ENCODE data around the gene CHST11. TPM values are rescaled to one million over a fixed set of nuclear protein-coding genes. Genes with fewer than 3 reads are reported as not detected.

CHST11 gene
- total and polyA plus RNA-seq, 9 of the 15 experiments (the other 6 are each of a cell fraction or from before 2014, with no cell fraction given) = 2.3 to 38.7 (median 15.0) TPM

GRCh38 chr12:104462325-104462724, 5.6 kb downstream of the CHST11 start:
- intact Hi-C loops (cut with micrococcal nuclease) = no loop called here
- TF ChIP-seq MAFK (IDR thresholded peaks at IDR 0.05; ENCODE audit: low read length) (peak; percentile 92), GTF3C2 (IDR thresholded peaks at IDR 0.05; ENCODE audit: borderline replicate concordance, extremely low read depth, insufficient read length) (no peak), SP1 (CRISPR knock-in tag; IDR thresholded peaks at IDR 0.05) (no peak), SOX6 (IDR thresholded peaks at IDR 0.05) (no peak), NBN (IDR thresholded peaks at IDR 0.05; ENCODE audit: low read depth) (no peak), SAFB (IDR thresholded peaks at IDR 0.05; ENCODE audit: borderline replicate concordance, low read depth, low read length) (no peak), MAFG (tag; conservative IDR thresholded peaks at IDR 0.05) (peak; percentile 88), TRIM25 (IDR thresholded peaks at IDR 0.05; ENCODE audit: borderline replicate concordance) (no peak), SMARCC2 (IDR thresholded peaks at IDR 0.05; ENCODE audit: low read depth) (no peak), HBP1 (CRISPR knock-in tag; IDR thresholded peaks at IDR 0.05) (no peak), MAFF (IDR thresholded peaks at IDR 0.05; ENCODE audit: low read length) (peak; percentile 88), MITF (IDR thresholded peaks at IDR 0.05) (no peak), MLX (CRISPR knock-in tag; conservative IDR thresholded peaks at IDR 0.05) (no peak), SMARCA5 (IDR thresholded peaks at IDR 0.05) (no peak), TCF7L2 (IDR thresholded peaks at IDR 0.05; ENCODE audit: low read depth, low read length) (no peak), ZNF316 (IDR thresholded peaks at IDR 0.05) (peak; percentile 95)

More at GRCh38 chr12:104462325-104462724, 5.6 kb downstream of the CHST11 start:
- DNase-seq (ENCODE audit: extremely low read depth in 1 of 4, low spot score in 3 of 4) (no peak), ATAC-seq (no peak), FAIRE-seq (no peak)
- H3K9ac ChIP-seq (ENCODE audit: insufficient read depth in 1 of 2, low read depth in 2 of 2, low read length in 2 of 2) = no peak overlapping the region
- H3K4me1 ChIP-seq (replicated peaks in 1 of 2; ENCODE audit: control insufficient read depth in 2 of 2, insufficient read depth in 2 of 2, low read length in 2 of 2) = peaks cover 43 to 68% of the 10 kb centered on the region in 2 experiments
- no peak overlapping the region for H2AFZ ChIP-seq (ENCODE audit: low read depth, low read length)
- no TSS peak for BruUV-seq (replicated peaks)
- in situ Hi-C loops (cut with MboI) = no loop called here
- H3K4me2 ChIP-seq (ENCODE audit: insufficient read depth, low read length) = no peak overlapping the region; the same call in 1 of the 2 replicates
- H3K27ac ChIP-seq (ENCODE audit: extremely low read depth, low read depth, low read length) = peak overlapping the region; percentile 76; the same call in 2 of the 3 replicates
- H3K36me3 ChIP-seq (ENCODE audit: control insufficient read depth, insufficient read depth, low read length) = peaks cover 10% of the 10 kb centered on the region; the same call in 2 of the 3 replicates
- H3K4me3 ChIP-seq = no peak overlapping the region
- no peaks in the 10 kb centered on the region for H3K27me3 ChIP-seq (ENCODE audit: control insufficient read depth in 2 of 2, insufficient read depth in 2 of 2, low read length in 2 of 2)
- ChIA-PET CTCF (ENCODE audit: low intra/inter-chr PET ratio) (no interaction called here), POLR2A (interaction anchor here (0.6 to 1.0 kb wide), 2 partner anchors 11 to 15 kb away, joined by 3 read pairs; no protein-coding TSS in a partner anchor)
- 91% methylated on average over 1 of the region's 1 CpG for WGBS (ENCODE audit: insufficient coverage, low coverage, missing lambda C conversion rate)
- no peaks in the 10 kb centered on the region for H3K9me3 ChIP-seq (replicated peaks; ENCODE audit: control insufficient read depth, insufficient read depth, low read depth, low read length)
- no peaks in the 10 kb centered on the region for H3K9me1 ChIP-seq (ENCODE audit: control insufficient read depth, insufficient read depth, low read length)
- H4K20me1 ChIP-seq (replicated peaks; ENCODE audit: control insufficient read depth, insufficient read depth, low read length) = no peaks in the 10 kb centered on the region
- peaks cover 98% of the 10 kb centered on the region for H3K79me2 ChIP-seq (ENCODE audit: control insufficient read depth, insufficient read depth, low read length)
